ENCODE results near the gene ASTN1. TPM values are rescaled to one million over a fixed set of nuclear protein-coding genes. Genes with fewer than 3 reads are reported as not detected.

ASTN1 gene
- total RNA-seq, 6 experiments from 2014 or later: not detected

- Mint-ChIP-seq H3K36me3 (ENCODE audit: low read depth) (no peaks in the 10 kb centered on the region; the same call in 1 of the 2 replicates), H3K27me3 (ENCODE audit: insufficient read depth) (peaks cover 2% of the 10 kb centered on the region), H3K9me3 (peaks cover 6% of the 10 kb centered on the region), H3K4me3 (no peak overlapping the region), H3K4me1 (ENCODE audit: low read depth) (no peaks in the 10 kb centered on the region), H3K27ac (no peak overlapping the region)
- TF ChIP-seq CTCF (IDR thresholded peaks at IDR 0.05): no peak
- no peak for DNase-seq
These were observed 110.0 kb downstream of the ASTN1 start for GRCh38 chr1:177054542-177054941.

- no peaks in the 10 kb centered on the region; the same call in none of the 2 replicates for H3K9me3 Mint-ChIP-seq
- H3K27me3 Mint-ChIP-seq (ENCODE audit: insufficient read depth): peaks cover 2% of the 10 kb centered on the region; the same call in 1 of the 2 replicates
- no peaks in the 10 kb centered on the region for H3K4me1 Mint-ChIP-seq (ENCODE audit: low read depth)
- H3K36me3 Mint-ChIP-seq (ENCODE audit: low read depth): no peaks in the 10 kb centered on the region
- DNase-seq: no peak
- H3K4me3 Mint-ChIP-seq: no peak overlapping the region
- no peak overlapping the region for H3K27ac Mint-ChIP-seq
- no peak for TF ChIP-seq CTCF (IDR thresholded peaks at IDR 0.05)
These were observed 110.9 kb downstream of the ASTN1 start for GRCh38 chr1:177053648-177054047.

DNA sequence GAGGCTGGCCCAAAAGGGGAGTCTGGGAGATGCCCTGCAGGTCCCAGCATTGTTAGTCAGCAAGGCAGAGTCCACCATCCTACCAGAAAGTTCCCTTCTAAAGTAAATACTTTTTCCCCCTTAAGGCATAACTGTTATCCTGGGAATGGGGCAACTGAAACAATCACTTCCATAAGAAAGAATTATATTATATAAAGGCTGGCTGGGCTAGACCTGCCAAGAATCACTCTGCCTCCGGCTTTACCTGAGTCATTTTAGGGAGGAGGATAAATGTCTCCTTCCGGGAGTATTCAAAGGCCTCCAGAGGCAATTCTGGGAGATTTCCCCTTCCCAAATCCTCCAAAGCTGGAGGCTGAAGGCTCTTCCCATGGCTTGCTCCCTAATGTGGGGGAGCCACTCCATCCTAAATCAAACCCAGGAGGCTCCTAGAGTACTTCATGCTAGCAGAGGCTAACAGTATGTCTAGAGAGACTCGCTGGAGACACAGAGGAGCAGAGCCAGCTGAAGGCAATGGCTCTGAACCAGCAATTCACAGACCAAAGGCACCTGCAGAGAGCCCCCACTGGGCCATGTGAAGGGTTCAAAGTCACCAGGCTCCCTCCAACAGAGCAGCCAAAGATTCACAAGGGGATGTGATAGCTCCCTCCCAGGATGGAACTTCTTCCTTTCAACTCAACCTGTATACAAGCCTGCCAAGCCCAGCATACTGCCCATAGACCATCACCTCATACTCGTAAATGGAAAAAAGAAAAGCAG is 116.0 kb downstream of the ASTN1 start:
- H3K4me1 Mint-ChIP-seq (ENCODE audit: low read depth): no peaks in the 10 kb centered on the region
- no peak overlapping the region for H3K4me3 Mint-ChIP-seq
- no peaks in the 10 kb centered on the region for H3K36me3 Mint-ChIP-seq (ENCODE audit: low read depth)
- no peak for DNase-seq
- H3K9me3 Mint-ChIP-seq: peaks cover 34% of the 10 kb centered on the region
- H3K27me3 Mint-ChIP-seq (ENCODE audit: insufficient read depth): peaks cover 2% of the 10 kb centered on the region
- H3K27ac Mint-ChIP-seq: no peak overlapping the region
- TF ChIP-seq CTCF (IDR thresholded peaks at IDR 0.05): no peak

GRCh38 chr1:177045151-177045550 is 119.4 kb downstream of the ASTN1 start:
- no peak for TF ChIP-seq CTCF (IDR thresholded peaks at IDR 0.05)
- peaks cover 2% of the 10 kb centered on the region for H3K27me3 Mint-ChIP-seq (ENCODE audit: insufficient read depth)
- H3K4me1 Mint-ChIP-seq (ENCODE audit: low read depth): no peaks in the 10 kb centered on the region

GRCh38 chr1:177044390-177044789 is 120.1 kb downstream of the ASTN1 start:
- Mint-ChIP-seq H3K9me3 (peaks cover 50% of the 10 kb centered on the region), H3K4me3 (no peak overlapping the region), H3K4me1 (ENCODE audit: low read depth) (no peaks in the 10 kb centered on the region), H3K27me3 (ENCODE audit: insufficient read depth) (peaks cover 3% of the 10 kb centered on the region; the same call in 1 of the 2 replicates), H3K36me3 (ENCODE audit: low read depth) (no peaks in the 10 kb centered on the region), H3K27ac (no peak overlapping the region)
- TF ChIP-seq CTCF (IDR thresholded peaks at IDR 0.05): no peak
- no peak for DNase-seq

More at GRCh38 chr1:177045151-177045550, 119.4 kb downstream of the ASTN1 start:
- Mint-ChIP-seq H3K4me3 (no peak overlapping the region), H3K9me3 (peaks cover 44% of the 10 kb centered on the region), H3K27ac (no peak overlapping the region), H3K36me3 (ENCODE audit: low read depth) (no peaks in the 10 kb centered on the region)
- DNase-seq: no peak

Data from HFFc6 (cell line).